ENCODE measurements around the gene SPRY4.
"Not testable (repeated sequence)": the region's sequence is repeated elsewhere in the genome, so short reads cannot be mapped to it uniquely, and the experiment has no call there.

SPRY4 gene

GRCh38 chr5:142315096-142315900 lies 9.5 kb downstream of the SPRY4 start:
- DNase-seq (ENCODE audit: low read depth in 3 of 3) = no peak

- DNase-seq (ENCODE audit: low read depth in 3 of 3) = no peak
Measured at GRCh38 chr5:142314606-142315005, 10.2 kb downstream of the SPRY4 start.

- no peak for DNase-seq (ENCODE audit: low read depth in 3 of 3)
Measured at GRCh38 chr5:142314109-142314508, 10.7 kb downstream of the SPRY4 start.

GRCh38 chr5:142313682-142314081 lies 11.1 kb downstream of the SPRY4 start:
- no peak for DNase-seq (ENCODE audit: low read depth in 3 of 3)

GRCh38 chr5:142313275-142313674 lies 11.5 kb downstream of the SPRY4 start:
- no peak for DNase-seq (ENCODE audit: low read depth in 3 of 3)

- no peak for DNase-seq (ENCODE audit: low read depth in 3 of 3)
Measured at GRCh38 chr5:142312399-142312798, 12.4 kb downstream of the SPRY4 start.

- no peak for DNase-seq (ENCODE audit: low read depth in 3 of 3)
Measured at GRCh38 chr5:142311725-142312124, 13.1 kb downstream of the SPRY4 start.

GRCh38 chr5:142310803-142311202 lies 14.0 kb downstream of the SPRY4 start:
- no peak for DNase-seq (ENCODE audit: low read depth in 3 of 3)

- DNase-seq (ENCODE audit: low read depth in 3 of 3) = no peak
Measured at GRCh38 chr5:142309747-142310318, 15.0 kb downstream of the SPRY4 start.

GRCh38 chr5:142308358-142308757 lies 16.5 kb downstream of the SPRY4 start:
- no peak for DNase-seq (ENCODE audit: low read depth in 3 of 3)

GRCh38 chr5:142307146-142307890 lies 17.5 kb downstream of the SPRY4 start:
- no peak for DNase-seq (ENCODE audit: low read depth in 3 of 3)

GRCh38 chr5:142306077-142306502 lies 18.7 kb downstream of the SPRY4 start:
- no peak for DNase-seq (ENCODE audit: low read depth in 3 of 3)

GRCh38 chr5:142305211-142305610 lies 19.6 kb downstream of the SPRY4 start:
- no peak for DNase-seq (ENCODE audit: low read depth in 3 of 3)

- DNase-seq (ENCODE audit: low read depth in 3 of 3) = no peak
Measured at GRCh38 chr5:142304013-142304701, 20.7 kb downstream of the SPRY4 start.

- DNase-seq (ENCODE audit: low read depth in 3 of 3) = no peak
Measured at GRCh38 chr5:142303565-142303964, 21.3 kb downstream of the SPRY4 start.

GRCh38 chr5:142301540-142301939 lies 23.3 kb downstream of the SPRY4 start:
- no peak for DNase-seq (ENCODE audit: low read depth in 3 of 3)

GRCh38 chr5:142300677-142301076 lies 24.1 kb downstream of the SPRY4 start:
- no peak for DNase-seq (ENCODE audit: low read depth in 3 of 3)

GRCh38 chr5:142298789-142299188 lies 26.0 kb downstream of the SPRY4 start:
- DNase-seq (ENCODE audit: low read depth in 3 of 3) = no peak

- DNase-seq (ENCODE audit: low read depth in 3 of 3) = not testable (repeated sequence)
Measured at GRCh38 chr5:142297786-142298185, 27.0 kb downstream of the SPRY4 start.

GRCh38 chr5:142296914-142297417 lies 27.9 kb downstream of the SPRY4 start:
- no peak for DNase-seq (ENCODE audit: low read depth in 3 of 3)

GRCh38 chr5:142295960-142296860 lies 28.6 kb downstream of the SPRY4 start:
- DNase-seq (ENCODE audit: low read depth in 3 of 3) = no peak
